K562 (cell line): ENCODE data around the gene PIK3CB. TPM values are rescaled to one million over a fixed set of nuclear protein-coding genes. Genes with fewer than 3 reads are reported as not detected.

ENCODE experiments used
- ATAC-seq: fragments of 200-7000 bp; cut with Tn5 transposase; 3 replicates; pipeline ENCODE4 v1.9.1; 2020; ENCODE audit warnings: moderate library complexity
- BruUV-seq: library from RNA; stranded (reverse); fragments of 400-500 nt; replicated peaks from 2 replicates; lab custom pipeline; 2021; lab: Mats Ljungman, UMichigan
- CTCF ChIA-PET: fragments of 300-600 bp; formaldehyde crosslinking; extraction: SDS; loops from one replicate; lab custom pipeline; 2021; ENCODE audit warnings: low intra/inter-chr PET ratio; lab: Yijun Ruan, JAX
- POLR2A ChIA-PET: fragments of 300-600, 350-650 bp; sonication (Branson Sonifier 250); formaldehyde crosslinking; extraction: SDS; loops from one replicate; lab custom pipeline; 2021; ENCODE audit warnings: antibody characterized with exemption, inconsistent platforms; lab: Yijun Ruan, JAX
- DNase-seq, 4 experiments: peaks; one replicate each; pipeline versions ENCODE4 v3.0.0 to v3.0.0-alpha.2; 2011 to 2018; ENCODE audit warnings: low spot score in 3 of 4, mixed read lengths in 3 of 4; ENCODE audit errors: extremely low read depth in 1 of 4
- FAIRE-seq: peaks from 2 replicates; lab custom pipeline; 2011; peaks lifted over from hg19 to GRCh38; lab: Jason Lieb, UNC
- H2AFZ ChIP-seq: 2 replicates; pipeline ENCODE4 v1.6.0; 2011; ENCODE audit warnings: low read depth, low read length, control low read depth, inconsistent platforms
- H3K27ac ChIP-seq: fragments of 200-600 bp; 3 replicates; pipeline ENCODE4 v1.8.0; 2011; ENCODE audit warnings: low read depth, mild to moderate bottlenecking, control low read depth, inconsistent platforms, low read length, moderate library complexity, mixed read lengths; ENCODE audit errors: extremely low read depth
- H3K27me3 ChIP-seq, 2 experiments: fragments of 300-600 bp in 1 of 2; 2 replicates in 1 of 2; 3 replicates in 1 of 2; pipeline versions ENCODE4 v1.6.0 to v1.8.0; 2011; ENCODE audit warnings: inconsistent platforms in 2 of 2, low read length in 2 of 2, mild to moderate bottlenecking in 1 of 2, mixed read lengths in 1 of 2, moderate library complexity in 1 of 2; ENCODE audit not compliant: control insufficient read depth in 2 of 2, insufficient read depth in 2 of 2
- H3K36me3 ChIP-seq: fragments of 300-600 bp; 3 replicates; pipeline ENCODE4 v1.8.0; 2011; ENCODE audit warnings: mild to moderate bottlenecking, low read length, inconsistent platforms; ENCODE audit not compliant: control insufficient read depth, insufficient read depth
- H3K4me1 ChIP-seq, 2 experiments: fragments of 200-600 bp in 1 of 2; replicated peaks in 1 of 2; 2 replicates in 1 of 2; 3 replicates in 1 of 2; pipeline versions ENCODE4 v1.5.1 to v1.8.0; 2011; ENCODE audit warnings: inconsistent platforms in 2 of 2, low read length in 2 of 2, mild to moderate bottlenecking in 1 of 2, mixed read lengths in 1 of 2, moderate library complexity in 1 of 2; ENCODE audit not compliant: control insufficient read depth in 2 of 2, insufficient read depth in 2 of 2
- H3K4me2 ChIP-seq: 2 replicates; pipeline ENCODE4 v1.6.1; 2011; ENCODE audit warnings: low read length, control low read depth, inconsistent platforms, mixed read lengths; ENCODE audit not compliant: insufficient read depth
- H3K4me3 ChIP-seq: fragments of 200-600 bp; sonication (generic), shearing (Covaris generic); 2 replicates; pipeline ENCODE4 v1.5.1; 2016; ENCODE audit warnings: control low read depth, inconsistent platforms
- H3K79me2 ChIP-seq: fragments of 200-600 bp; 3 replicates; pipeline ENCODE4 v1.8.0; 2011; ENCODE audit warnings: low read length, inconsistent platforms; ENCODE audit not compliant: control insufficient read depth, insufficient read depth
- H3K9ac ChIP-seq, 2 experiments: 2 replicates each; pipeline versions ENCODE4 v1.6.0 to v1.6.1; 2011; ENCODE audit warnings: low read depth in 2 of 2, low read length in 2 of 2, control low read depth in 1 of 2, inconsistent platforms in 1 of 2, mild to moderate bottlenecking in 1 of 2, mixed read lengths in 1 of 2; ENCODE audit not compliant: insufficient read depth in 1 of 2
- H3K9me1 ChIP-seq: one replicate; pipeline ENCODE4 v1.6.0; 2011; ENCODE audit warnings: inconsistent platforms, mild to moderate bottlenecking, low read length, moderate library complexity; ENCODE audit not compliant: control insufficient read depth, insufficient read depth
- H3K9me3 ChIP-seq: replicated peaks from 2 replicates; pipeline ENCODE4 v1.5.1; 2011; ENCODE audit warnings: low read depth, low read length, inconsistent platforms; ENCODE audit not compliant: control insufficient read depth, insufficient read depth
- H4K20me1 ChIP-seq: replicated peaks from 2 replicates; pipeline ENCODE4 v1.6.1; 2011; ENCODE audit warnings: low read length, inconsistent platforms, mixed read lengths; ENCODE audit not compliant: control insufficient read depth, insufficient read depth
- DMBX1 ChIP-seq: fragments of 250-450 bp; sonication (Bioruptor Pico); IDR thresholded peaks from 2 replicates; pipeline ENCODE4 v1.8.0; 2022; ENCODE audit warnings: inconsistent platforms, mild to moderate bottlenecking, moderate library complexity, borderline replicate concordance
- EGR1 ChIP-seq: fragments of 450-650 bp; conservative IDR thresholded peaks from 2 replicates; pipeline ENCODE4 v1.6.1; 2017; ENCODE audit warnings: mild to moderate bottlenecking
- POLR2AphosphoS5 ChIP-seq: IDR thresholded peaks from 2 replicates; pipeline ENCODE4 v1.6.1; 2011; ENCODE audit warnings: mild to moderate bottlenecking, low read depth, low read length, moderate library complexity; ENCODE audit not compliant: control insufficient read depth, insufficient read depth
- RBFOX2 ChIP-seq: fragments of 200-400 bp; formaldehyde crosslinking; IDR thresholded peaks from 2 replicates; pipeline ENCODE4 v1.6.1; 2017; ENCODE audit warnings: low read depth, mild to moderate bottlenecking, low read length, moderate library complexity
- TEAD2 ChIP-seq: fragments of 450-650 bp; IDR thresholded peaks from 2 replicates; pipeline ENCODE4 v1.6.1; 2016; ENCODE audit warnings: missing genetic modification characterization, control low read depth, missing compliant biosample characterization
- ZNF140 ChIP-seq: fragments of 250-450 bp; sonication (Bioruptor Pico); IDR thresholded peaks from 2 replicates; pipeline ENCODE4 v1.8.0; 2021; ENCODE audit warnings: moderate library complexity, mild to moderate bottlenecking, inconsistent platforms
- ZNF316 ChIP-seq: fragments of 450-650 bp; IDR thresholded peaks from 2 replicates; pipeline ENCODE4 v1.6.1; 2016
- ZNF347 ChIP-seq: fragments of 450-650 bp; formaldehyde crosslinking; IDR thresholded peaks from 2 replicates; pipeline ENCODE4 v1.4.0; 2020; ENCODE audit warnings: low read depth, mild to moderate bottlenecking, moderate library complexity
- WGBS: fragments of 100-300 bp; shearing (Covaris generic); methylation state at CpG from one replicate; pipeline ENCODE4 v1.1.6; 2016; ENCODE audit warnings: low coverage, mixed read lengths; ENCODE audit not compliant: insufficient coverage; ENCODE audit errors: missing lambda C conversion rate; 5-methylcytosine and 5-hydroxymethylcytosine counted together
- in situ Hi-C: fragments of 300-500 bp; cut with MboI; formaldehyde crosslinking; loops from 4 replicates; pipeline ENCODE4 v1.15.0; 2018; ENCODE audit warnings: inconsistent platforms, mixed read lengths
- intact Hi-C: fragments of 100-400 bp; cut with micrococcal nuclease; formaldehyde crosslinking; loops from 2 replicates; pipeline ENCODE4 v1.14.2; 2022
- polyA plus RNA-seq, 8 experiments: library from polyadenylated mRNA; depleted of rRNA in 4 of 8; stranded (reverse) in 5 of 8; unstranded in 3 of 8; fragments of >200 nt; fragmentation: Nextera tagmentation in 2 of 8; fragmentation: Illumina TruSeq in 1 of 8; extraction: Ambion mirVana in 2 of 8; extraction: Trizol in 1 of 8; gene quantifications; 2 replicates each; pipeline versions ENCODE4 v1.2.1 to v1.2.3, GENCODE V29; 2011 to 2014; ENCODE audit warnings: inconsistent platforms in 1 of 8, missing spikeins in 1 of 8
- total RNA-seq, 7 experiments: library from RNA; depleted of rRNA in 6 of 7; stranded (reverse); fragments of >200 nt in 6 of 7; fragmentation: Illumina TruSeq in 2 of 7; extraction: Trizol in 2 of 7; gene quantifications; 2 replicates each; pipeline versions ENCODE4 v1.2.1 to v1.2.3, GENCODE V29; 2011 to 2021; ENCODE audit warnings: low replicate concordance in 1 of 7
- TF ChIP-seq, protein P1 (sequence below): sonication (generic); formaldehyde crosslinking; IDR thresholded peaks from 2 replicates; pipeline ENCODE4 v1.8.1; 2023; ENCODE audit warnings: mild to moderate bottlenecking, missing genetic modification reagents

PIK3CB gene
- total and polyA plus RNA-seq, 9 of the 15 experiments (the other 6 are each of a cell fraction or from before 2014, with no cell fraction given): 15.3 to 62.6 (median 28.3) TPM

DNA sequence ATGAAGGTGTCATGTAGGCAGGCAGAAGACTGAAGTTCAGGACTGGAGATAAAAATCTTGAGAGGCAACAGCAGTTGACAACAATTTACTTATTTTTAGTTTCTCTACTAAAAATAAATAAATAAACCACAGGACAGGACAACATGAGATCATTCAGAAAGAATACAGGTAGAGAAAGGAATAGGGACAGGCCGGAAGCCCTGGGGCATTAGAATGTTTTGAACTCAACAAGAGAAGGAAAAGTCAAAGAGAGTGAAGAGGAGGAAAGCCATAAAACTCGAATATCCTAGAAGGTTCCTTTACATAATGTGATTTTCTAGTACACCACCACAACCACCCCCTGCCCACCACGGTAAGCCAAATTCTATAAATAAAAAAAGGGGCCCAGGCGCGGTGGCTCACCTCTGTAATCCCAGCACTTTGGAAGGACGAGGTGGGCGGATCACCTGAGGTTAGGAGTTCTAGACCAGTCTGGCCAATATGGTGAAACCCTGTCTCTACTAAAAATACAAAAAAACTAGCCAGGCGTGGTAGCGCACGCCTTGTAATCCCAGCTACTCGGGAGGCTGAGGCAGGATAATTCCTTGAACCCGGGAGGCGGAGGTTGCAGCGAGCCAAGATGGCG is 4.7 kb downstream of the PIK3CB start:
- intact Hi-C loops (loop anchor here (10.0 kb wide), 1 partner anchor 135 kb away; no protein-coding TSS in a partner anchor), in situ Hi-C loops (loop anchor here (5.0 kb wide), 1 partner anchor 87 kb away; no protein-coding TSS in a partner anchor)
- H3K36me3 ChIP-seq: peaks cover 52% of the 10 kb centered on the region
- DNase-seq: no peak
- peaks cover 6% of the 10 kb centered on the region; the same call in 1 of the 2 replicates for H4K20me1 ChIP-seq
- H3K9me1 ChIP-seq: no peaks in the 10 kb centered on the region
- no peak overlapping the region for H3K27ac ChIP-seq
- no peak overlapping the region for H3K4me3 ChIP-seq
- peaks cover 9% of the 10 kb centered on the region for H3K9me3 ChIP-seq
- peaks cover 10 to 14% of the 10 kb centered on the region in 2 experiments; a peak in 3 of 5 replicates for H3K4me1 ChIP-seq
- POLR2A ChIA-PET: no interaction called here
- peaks cover 99% of the 10 kb centered on the region for H3K79me2 ChIP-seq
- no TSS peak for BruUV-seq
- no peak overlapping the region for H3K4me2 ChIP-seq
- no peak for TF ChIP-seq ZNF140 (CRISPR knock-in tag)
- no peak for TF ChIP-seq TEAD2 (tag)
- TF ChIP-seq ZNF347 (CRISPR knock-in tag): no peak
- no peak for TF ChIP-seq POLR2AphosphoS5
- TF ChIP-seq EGR1: 0 out of 2 replicates have a peak, but pooled peaks have one; percentile 15
- TF ChIP-seq, protein P1, sequence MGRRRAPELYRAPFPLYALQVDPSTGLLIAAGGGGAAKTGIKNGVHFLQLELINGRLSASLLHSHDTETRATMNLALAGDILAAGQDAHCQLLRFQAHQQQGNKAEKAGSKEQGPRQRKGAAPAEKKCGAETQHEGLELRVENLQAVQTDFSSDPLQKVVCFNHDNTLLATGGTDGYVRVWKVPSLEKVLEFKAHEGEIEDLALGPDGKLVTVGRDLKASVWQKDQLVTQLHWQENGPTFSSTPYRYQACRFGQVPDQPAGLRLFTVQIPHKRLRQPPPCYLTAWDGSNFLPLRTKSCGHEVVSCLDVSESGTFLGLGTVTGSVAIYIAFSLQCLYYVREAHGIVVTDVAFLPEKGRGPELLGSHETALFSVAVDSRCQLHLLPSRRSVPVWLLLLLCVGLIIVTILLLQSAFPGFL (CRISPR knock-in tag): no peak
- 0 out of 2 replicates have a peak, but pooled peaks have one; percentile 4 for TF ChIP-seq ZNF316
- TF ChIP-seq RBFOX2: peak; percentile 45; the same call in 1 of the 2 replicates
- no peak for TF ChIP-seq DMBX1 (CRISPR knock-in tag)
- FAIRE-seq: no peak
- ATAC-seq: no peak
- H3K27me3 ChIP-seq: no peaks in the 10 kb centered on the region
- no peak overlapping the region for H2AFZ ChIP-seq
- H3K9ac ChIP-seq: no peak overlapping the region
- 92% methylated on average over 15 of the region's 15 CpGs for WGBS
- CTCF ChIA-PET: no interaction called here
